MM.1S (cell line): Measurements from ENCODE around the gene POPDC2.

Source experiments
- CTCF ChIP-seq: fragments of 300-600 bp; sonication (generic); IDR thresholded peaks from 2 replicates; pipeline ENCODE4 v1.5.1; 2016; ENCODE audit warnings: antibody characterized with exemption, low read length, mixed read lengths
- EZH2 ChIP-seq: fragments of 300-600 bp; sonication (generic); optimal IDR thresholded peaks from 2 replicates; pipeline ENCODE3; 2017; ENCODE audit warnings: low read depth, mild to moderate bottlenecking, antibody characterized with exemption, low read length, mixed read lengths
- EZH2phosphoT487 ChIP-seq: fragments of 300-600 bp; sonication (generic); IDR thresholded peaks from 2 replicates; pipeline ENCODE4 v1.6.1; 2018; ENCODE audit warnings: antibody characterized with exemption, low read length

- TF ChIP-seq CTCF (no peak), EZH2 (no peak), EZH2phosphoT487 (no peak)
Observed at GRCh38 chr3:119613201-119613600, 47.2 kb downstream of the POPDC2 start.
